HCT116 (cell line): Measurements from ENCODE around the gene CHSY3. TPM values are rescaled to one million over a fixed set of nuclear protein-coding genes. Genes with fewer than 3 reads are reported as not detected.

Experiments
- ATAC-seq: fragments of 200-7000 bp; cut with Tn5 transposase; 2 replicates; pipeline ENCODE4 v1.9.1; 2020; ENCODE audit warnings: mild to moderate bottlenecking, moderate library complexity
- BruUV-seq: library from RNA; stranded (reverse); fragments of 400-500 nt; replicated peaks from 2 replicates; lab custom pipeline; 2021; lab: Mats Ljungman, UMichigan
- CTCF ChIA-PET: fragments of 300-600 bp; sonication (Branson Sonifier 250); formaldehyde crosslinking; loops from one replicate; lab custom pipeline; 2021; ENCODE audit warnings: antibody characterized with exemption; lab: Charles Lee
- POLR2A ChIA-PET: fragments of 300-600, 350-600 bp; sonication (Branson Sonifier 250); formaldehyde crosslinking; loops from one replicate; lab custom pipeline; 2021; ENCODE audit warnings: antibody characterized with exemption; lab: Charles Lee
- RAD21 ChIA-PET, 2 experiments: fragments of 300-600 bp; sonication (Branson Sonifier 250); formaldehyde crosslinking; loops; one replicate each; lab custom pipeline; 2023; ENCODE audit warnings: low total read pairs in 2 of 2; ENCODE audit not compliant: uncharacterized antibody in 2 of 2, unreplicated experiment in 2 of 2, low non-redundant PET in 1 of 2; lab: Charles Lee
- DNase-seq: peaks from one replicate; pipeline ENCODE4 v3.0.0-alpha.2; 2010; ENCODE audit warnings: low read depth, low spot score
- H2AFZ ChIP-seq: fragments of 200-600 bp; shearing (Covaris generic), sonication (generic); 2 replicates; pipeline ENCODE4 v1.6.1; 2017; ENCODE audit warnings: low read depth, mixed run types, mixed read lengths, antibody characterized with exemption, low read length; ENCODE audit not compliant: poor library complexity, severe bottlenecking
- H3K27ac ChIP-seq: 2 replicates; pipeline ENCODE4 v1.5.1; 2012; ENCODE audit warnings: low read depth, low read length
- H3K27me3 ChIP-seq: fragments of 200-600 bp; sonication (generic); 2 replicates; pipeline ENCODE4 v1.6.1; 2016; ENCODE audit warnings: mixed run types, low read length, mixed read lengths; ENCODE audit not compliant: insufficient read depth
- H3K36me3 ChIP-seq, 2 experiments: fragments of 200-500 bp in 1 of 2; fragments of 200-600 bp in 1 of 2; sonication (Bioruptor generic) in 1 of 2; sonication (generic) in 1 of 2; 2 replicates each; pipeline versions ENCODE4 v1.5.1 to v1.6.1; 2014 to 2016; ENCODE audit warnings: low read length in 2 of 2, inconsistent platforms in 1 of 2, mixed read lengths in 1 of 2, mixed run types in 1 of 2; ENCODE audit not compliant: insufficient read depth in 2 of 2, control insufficient read depth in 1 of 2
- H3K4me1 ChIP-seq, 2 experiments: fragments of 200-600 bp in 1 of 2; sonication (generic) in 1 of 2; 2 replicates each; pipeline versions ENCODE4 v1.5.1 to v1.6.1; 2012 to 2017; ENCODE audit warnings: low read length in 2 of 2, inconsistent platforms in 1 of 2, mild to moderate bottlenecking in 1 of 2, mixed read lengths in 1 of 2, mixed run types in 1 of 2, moderate library complexity in 1 of 2; ENCODE audit not compliant: insufficient read depth in 2 of 2, control insufficient read depth in 1 of 2
- H3K4me2 ChIP-seq: fragments of 200-600 bp; sonication (generic); 2 replicates; pipeline ENCODE4 v1.6.1; 2017; ENCODE audit warnings: mixed run types, low read length, mixed read lengths
- H3K4me3 ChIP-seq, 2 experiments: fragments of 200-600 bp in 1 of 2; sonication (generic) in 1 of 2; replicated peaks in 1 of 2; 2 replicates each; pipeline ENCODE4 v1.5.1; 2011 to 2016; ENCODE audit warnings: low read length in 2 of 2, control low read depth in 1 of 2, low read depth in 1 of 2, mild to moderate bottlenecking in 1 of 2, mixed read lengths in 1 of 2, mixed run types in 1 of 2
- H3K79me2 ChIP-seq: fragments of 200-600 bp; sonication (generic); 2 replicates; pipeline ENCODE4 v1.6.1; 2017; ENCODE audit warnings: mild to moderate bottlenecking, mixed run types, low read length, moderate library complexity, mixed read lengths; ENCODE audit not compliant: insufficient read depth
- H3K9ac ChIP-seq: fragments of 200-600 bp; sonication (generic); 2 replicates; pipeline ENCODE4 v1.6.1; 2016; ENCODE audit warnings: low read length, mixed read lengths
- H3K9me2 ChIP-seq: fragments of 200-600 bp; sonication (generic), shearing (Covaris generic); 2 replicates; pipeline ENCODE4 v1.6.1; 2017; ENCODE audit warnings: mixed run types, mild to moderate bottlenecking, moderate library complexity; ENCODE audit not compliant: insufficient read depth
- H3K9me3 ChIP-seq, 2 experiments: fragments of 200-500 bp in 1 of 2; fragments of 200-600 bp in 1 of 2; sonication (Bioruptor generic) in 1 of 2; sonication (generic) in 1 of 2; 2 replicates each; pipeline ENCODE4 v1.6.1; 2014 to 2017; ENCODE audit warnings: low read length in 2 of 2, mixed read lengths in 2 of 2, inconsistent platforms in 1 of 2, low read depth in 1 of 2, mild to moderate bottlenecking in 1 of 2, mixed run types in 1 of 2, moderate library complexity in 1 of 2; ENCODE audit not compliant: control insufficient read depth in 1 of 2, insufficient read depth in 1 of 2
- H4K20me1 ChIP-seq: fragments of 200-600 bp; sonication (generic), shearing (Covaris generic); 2 replicates; pipeline ENCODE4 v1.6.1; 2017; ENCODE audit warnings: mixed run types, mild to moderate bottlenecking, moderate library complexity; ENCODE audit not compliant: insufficient read depth
- RAD21 ChIP-seq: IDR thresholded peaks from 2 replicates; pipeline ENCODE4 v1.6.1; 2012; ENCODE audit warnings: low read depth, mild to moderate bottlenecking
- intact Hi-C: fragments of 100-400 bp; cut with micrococcal nuclease; formaldehyde crosslinking; loops from 2 replicates; pipeline ENCODE4 v1.10.0; 2022
- total RNA-seq: library from RNA; stranded (reverse); gene quantifications from one replicate; pipeline ENCODE4 v1.2.1, GENCODE V29; 2021; ENCODE audit not compliant: unreplicated experiment
- TF ChIP-seq, protein P1 (sequence below): IDR thresholded peaks from 2 replicates; pipeline ENCODE4 v1.6.1; 2012; ENCODE audit warnings: low read depth
- TF ChIP-seq, protein P2 (sequence below), 3 experiments: fragments of 200-600 bp in 1 of 3; sonication (generic) in 1 of 3; IDR thresholded peaks in 2 of 3; conservative IDR thresholded peaks in 1 of 3; 2 replicates each; pipeline ENCODE4 v1.5.1; 2012 to 2017; ENCODE audit warnings: low read depth in 2 of 3, low read length in 2 of 3, antibody characterized with exemption in 1 of 3, borderline replicate concordance in 1 of 3, control low read depth in 1 of 3, mild to moderate bottlenecking in 1 of 3, mixed read lengths in 1 of 3, mixed run types in 1 of 3, moderate library complexity in 1 of 3; ENCODE audit not compliant: insufficient read depth in 1 of 3

Gene CHSY3
- total RNA-seq, 1 experiment from 2014 or later = 2.3 TPM

DNA sequence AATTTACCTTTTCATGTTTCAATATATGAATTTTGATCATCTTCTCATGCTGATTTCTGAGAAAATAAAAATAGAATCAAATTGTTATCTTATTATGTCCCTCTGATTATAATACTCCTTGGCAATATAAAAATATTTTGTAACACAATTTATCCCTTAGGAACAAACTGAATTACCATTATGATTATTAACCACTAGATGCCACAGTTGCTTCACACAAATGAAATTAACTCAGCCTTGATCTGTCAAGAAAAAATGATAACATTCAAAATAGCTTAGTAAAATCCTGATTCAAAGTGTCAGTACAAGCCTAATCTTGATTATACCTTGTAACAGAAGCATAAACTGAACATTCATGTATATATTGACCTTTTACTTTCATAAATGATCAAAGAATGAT is 4.8 kb upstream of the CHSY3 start:
- H3K4me1 ChIP-seq = peaks cover 0 to 7% of the 10 kb centered on the region in 2 experiments; a peak in 2 of 4 replicates
- H4K20me1 ChIP-seq = no peaks in the 10 kb centered on the region
- no peak overlapping the region for H3K27ac ChIP-seq
- no peaks in the 10 kb centered on the region for H3K9me2 ChIP-seq
- H3K9me3 ChIP-seq = no peaks in the 10 kb centered on the region
- no peaks in the 10 kb centered on the region for H3K79me2 ChIP-seq
- DNase-seq (no peak), ATAC-seq (no peak)
- peak overlapping the region; percentile 41 for H2AFZ ChIP-seq
- no peak overlapping the region for H3K9ac ChIP-seq
- BruUV-seq = no TSS peak
- RAD21 ChIA-PET = interaction anchor here in 1 of 2 experiments (0.7 kb wide), 1 partner anchor 1010 kb away, joined by 3 read pairs; no protein-coding TSS in a partner anchor
- CTCF ChIA-PET = interaction anchor here (0.7 to 1.7 kb wide), 6 partner anchors 242 to 1210 kb away, joined by 3 to 10 read pairs (median 4); no protein-coding TSS in a partner anchor
- H3K27me3 ChIP-seq = no peaks in the 10 kb centered on the region
- H3K4me2 ChIP-seq = no peak overlapping the region
- no peaks in the 10 kb centered on the region for H3K36me3 ChIP-seq
- TF ChIP-seq, protein P1, sequence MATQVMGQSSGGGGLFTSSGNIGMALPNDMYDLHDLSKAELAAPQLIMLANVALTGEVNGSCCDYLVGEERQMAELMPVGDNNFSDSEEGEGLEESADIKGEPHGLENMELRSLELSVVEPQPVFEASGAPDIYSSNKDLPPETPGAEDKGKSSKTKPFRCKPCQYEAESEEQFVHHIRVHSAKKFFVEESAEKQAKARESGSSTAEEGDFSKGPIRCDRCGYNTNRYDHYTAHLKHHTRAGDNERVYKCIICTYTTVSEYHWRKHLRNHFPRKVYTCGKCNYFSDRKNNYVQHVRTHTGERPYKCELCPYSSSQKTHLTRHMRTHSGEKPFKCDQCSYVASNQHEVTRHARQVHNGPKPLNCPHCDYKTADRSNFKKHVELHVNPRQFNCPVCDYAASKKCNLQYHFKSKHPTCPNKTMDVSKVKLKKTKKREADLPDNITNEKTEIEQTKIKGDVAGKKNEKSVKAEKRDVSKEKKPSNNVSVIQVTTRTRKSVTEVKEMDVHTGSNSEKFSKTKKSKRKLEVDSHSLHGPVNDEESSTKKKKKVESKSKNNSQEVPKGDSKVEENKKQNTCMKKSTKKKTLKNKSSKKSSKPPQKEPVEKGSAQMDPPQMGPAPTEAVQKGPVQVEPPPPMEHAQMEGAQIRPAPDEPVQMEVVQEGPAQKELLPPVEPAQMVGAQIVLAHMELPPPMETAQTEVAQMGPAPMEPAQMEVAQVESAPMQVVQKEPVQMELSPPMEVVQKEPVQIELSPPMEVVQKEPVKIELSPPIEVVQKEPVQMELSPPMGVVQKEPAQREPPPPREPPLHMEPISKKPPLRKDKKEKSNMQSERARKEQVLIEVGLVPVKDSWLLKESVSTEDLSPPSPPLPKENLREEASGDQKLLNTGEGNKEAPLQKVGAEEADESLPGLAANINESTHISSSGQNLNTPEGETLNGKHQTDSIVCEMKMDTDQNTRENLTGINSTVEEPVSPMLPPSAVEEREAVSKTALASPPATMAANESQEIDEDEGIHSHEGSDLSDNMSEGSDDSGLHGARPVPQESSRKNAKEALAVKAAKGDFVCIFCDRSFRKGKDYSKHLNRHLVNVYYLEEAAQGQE = no peak
- peak; percentile 72 for TF ChIP-seq RAD21
- TF ChIP-seq, protein P2, sequence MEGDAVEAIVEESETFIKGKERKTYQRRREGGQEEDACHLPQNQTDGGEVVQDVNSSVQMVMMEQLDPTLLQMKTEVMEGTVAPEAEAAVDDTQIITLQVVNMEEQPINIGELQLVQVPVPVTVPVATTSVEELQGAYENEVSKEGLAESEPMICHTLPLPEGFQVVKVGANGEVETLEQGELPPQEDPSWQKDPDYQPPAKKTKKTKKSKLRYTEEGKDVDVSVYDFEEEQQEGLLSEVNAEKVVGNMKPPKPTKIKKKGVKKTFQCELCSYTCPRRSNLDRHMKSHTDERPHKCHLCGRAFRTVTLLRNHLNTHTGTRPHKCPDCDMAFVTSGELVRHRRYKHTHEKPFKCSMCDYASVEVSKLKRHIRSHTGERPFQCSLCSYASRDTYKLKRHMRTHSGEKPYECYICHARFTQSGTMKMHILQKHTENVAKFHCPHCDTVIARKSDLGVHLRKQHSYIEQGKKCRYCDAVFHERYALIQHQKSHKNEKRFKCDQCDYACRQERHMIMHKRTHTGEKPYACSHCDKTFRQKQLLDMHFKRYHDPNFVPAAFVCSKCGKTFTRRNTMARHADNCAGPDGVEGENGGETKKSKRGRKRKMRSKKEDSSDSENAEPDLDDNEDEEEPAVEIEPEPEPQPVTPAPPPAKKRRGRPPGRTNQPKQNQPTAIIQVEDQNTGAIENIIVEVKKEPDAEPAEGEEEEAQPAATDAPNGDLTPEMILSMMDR (IDR thresholded peaks at IDR 0.05 in 2 of 3, conservative IDR thresholded peaks at IDR 0.05 in 1 of 3; ENCODE audit: borderline replicate concordance in 1 of 3, insufficient read depth in 1 of 3, low read depth in 2 of 3, low read length in 2 of 3) = peak in 2 of 3 experiments; percentile 31 to 48; a peak in 3 of 6 replicates
- POLR2A ChIA-PET = no interaction called here
- no peak overlapping the region for H3K4me3 ChIP-seq
- intact Hi-C loops = loop anchor here (1.0 kb wide), 4 partner anchors 242 to 1210 kb away; no protein-coding TSS in a partner anchor
